Coronary artery (tissue), 2 donors: ENCODE measurements around the gene TUBB.
A peak's percentile ranks its signal among the peaks of the same experiment; 100 is the strongest.

Experiments
- DNase-seq: peaks from one replicate; pipeline ENCODE4 v3.0.0-alpha.2; 2017; ENCODE audit warnings: low spot score
- H3K27ac ChIP-seq, 2 donors: fragments of 200-600 bp; sonication (generic); one replicate each; pipeline ENCODE4 v1.5.1; 2016 to 2019
- H3K4me3 ChIP-seq: fragments of 200-600 bp; sonication (generic); 2 replicates; pipeline ENCODE4 v1.5.1; 2016; ENCODE audit warnings: mild to moderate bottlenecking, moderate library complexity
- TF ChIP-seq, protein P1 (sequence below): fragments of 200-600 bp; sonication (generic); IDR thresholded peaks from one replicate; pipeline ENCODE4 v1.5.1; 2019; ENCODE audit warnings: antibody characterized with exemption

Gene TUBB

DNA sequence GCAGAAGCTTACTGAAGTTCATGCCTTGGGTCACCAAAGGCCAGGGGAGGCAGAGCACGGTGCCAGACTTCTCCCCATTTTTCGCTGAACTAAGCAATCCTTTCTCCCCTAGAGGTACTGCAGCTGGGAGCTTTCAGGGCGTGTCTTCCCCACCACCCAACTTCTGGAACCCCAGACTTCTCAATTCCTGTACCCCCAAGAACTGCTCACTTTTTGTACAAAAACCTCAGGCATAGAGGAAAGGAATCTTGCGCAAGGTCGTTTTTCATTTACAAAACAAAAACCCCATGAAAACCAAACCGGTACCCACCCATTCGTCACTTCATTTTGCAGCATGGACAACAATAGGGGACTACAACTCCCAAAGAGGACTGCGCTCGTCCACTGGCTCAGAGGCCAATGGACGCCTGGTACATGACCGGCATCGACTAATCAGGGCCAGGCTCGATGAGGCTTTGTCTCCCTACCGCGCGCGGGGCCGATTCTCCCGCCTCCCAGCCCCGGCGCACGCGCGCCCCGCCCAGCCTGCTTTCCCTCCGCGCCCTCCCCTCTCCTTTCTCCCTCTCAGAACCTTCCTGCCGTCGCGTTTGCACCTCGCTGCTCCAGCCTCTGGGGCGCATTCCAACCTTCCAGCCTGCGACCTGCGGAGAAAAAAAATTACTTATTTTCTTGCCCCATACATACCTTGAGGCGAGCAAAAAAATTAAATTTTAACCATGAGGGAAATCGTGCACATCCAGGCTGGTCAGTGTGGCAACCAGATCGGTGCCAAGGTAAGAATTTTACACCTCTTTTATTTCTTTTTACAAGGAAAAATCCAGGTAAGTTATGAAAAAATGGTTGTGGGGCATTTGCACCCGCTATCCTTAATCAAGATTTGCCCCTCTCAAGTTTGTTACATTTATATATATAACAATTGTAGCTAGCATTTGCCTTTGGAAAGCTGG, at the start of gene TUBB:
Gene TUBB, plus strand, starts transcription at position 562 of the 947 bp plus-strand sequence. Its CDS starts 155 bp downstream, at position 717.
- peak; percentile 98 for DNase-seq
- peak within 1 kb of the TSS; percentile 92 to 95 for H3K27ac ChIP-seq
- TF ChIP-seq, protein P1, sequence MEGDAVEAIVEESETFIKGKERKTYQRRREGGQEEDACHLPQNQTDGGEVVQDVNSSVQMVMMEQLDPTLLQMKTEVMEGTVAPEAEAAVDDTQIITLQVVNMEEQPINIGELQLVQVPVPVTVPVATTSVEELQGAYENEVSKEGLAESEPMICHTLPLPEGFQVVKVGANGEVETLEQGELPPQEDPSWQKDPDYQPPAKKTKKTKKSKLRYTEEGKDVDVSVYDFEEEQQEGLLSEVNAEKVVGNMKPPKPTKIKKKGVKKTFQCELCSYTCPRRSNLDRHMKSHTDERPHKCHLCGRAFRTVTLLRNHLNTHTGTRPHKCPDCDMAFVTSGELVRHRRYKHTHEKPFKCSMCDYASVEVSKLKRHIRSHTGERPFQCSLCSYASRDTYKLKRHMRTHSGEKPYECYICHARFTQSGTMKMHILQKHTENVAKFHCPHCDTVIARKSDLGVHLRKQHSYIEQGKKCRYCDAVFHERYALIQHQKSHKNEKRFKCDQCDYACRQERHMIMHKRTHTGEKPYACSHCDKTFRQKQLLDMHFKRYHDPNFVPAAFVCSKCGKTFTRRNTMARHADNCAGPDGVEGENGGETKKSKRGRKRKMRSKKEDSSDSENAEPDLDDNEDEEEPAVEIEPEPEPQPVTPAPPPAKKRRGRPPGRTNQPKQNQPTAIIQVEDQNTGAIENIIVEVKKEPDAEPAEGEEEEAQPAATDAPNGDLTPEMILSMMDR: no peak
- peak within 1 kb of the TSS; percentile 75 for H3K4me3 ChIP-seq

DNA sequence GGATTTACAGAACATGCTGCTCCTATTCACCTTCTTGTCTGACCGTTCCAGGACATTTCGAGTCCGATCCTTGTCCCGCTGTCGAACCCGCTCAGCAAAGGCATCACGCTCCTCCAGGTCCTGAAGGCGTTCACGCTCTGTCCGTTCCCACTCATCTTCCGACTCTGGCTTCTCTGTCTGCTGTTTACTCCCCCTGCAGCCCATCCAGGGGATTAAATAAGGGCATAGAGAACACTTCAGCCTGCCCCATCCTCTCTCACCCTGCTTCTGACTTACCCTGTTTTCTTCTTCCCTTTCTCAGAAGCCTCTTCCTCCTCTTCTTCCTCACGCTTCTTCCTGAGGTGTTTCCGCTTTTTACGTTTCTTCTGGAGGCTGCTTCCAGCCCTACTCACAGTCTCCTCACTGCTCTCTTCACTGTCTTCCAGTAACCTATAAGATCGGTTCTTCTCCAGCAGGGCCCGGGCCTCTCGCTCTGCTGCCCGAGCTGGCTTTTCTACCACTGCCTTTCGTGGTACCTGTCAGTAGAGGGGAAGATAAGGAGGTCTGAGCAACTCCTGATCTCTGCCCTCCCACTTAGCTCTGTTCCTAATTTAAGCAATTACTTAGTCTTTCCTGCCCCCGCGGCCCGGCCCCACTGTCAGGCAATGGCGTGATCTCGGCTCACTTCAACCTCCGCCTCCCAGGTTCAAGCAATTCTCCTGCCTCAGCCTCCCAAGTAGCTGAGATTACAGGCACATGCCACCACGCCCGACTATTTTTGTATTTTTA, 49.2 kb upstream of the TUBB start:
- TF ChIP-seq, protein P1: no peak
- Histone ChIP-seq H3K4me3 (no peak overlapping the region), H3K27ac (no peak overlapping the region)
- no peak for DNase-seq

DNA sequence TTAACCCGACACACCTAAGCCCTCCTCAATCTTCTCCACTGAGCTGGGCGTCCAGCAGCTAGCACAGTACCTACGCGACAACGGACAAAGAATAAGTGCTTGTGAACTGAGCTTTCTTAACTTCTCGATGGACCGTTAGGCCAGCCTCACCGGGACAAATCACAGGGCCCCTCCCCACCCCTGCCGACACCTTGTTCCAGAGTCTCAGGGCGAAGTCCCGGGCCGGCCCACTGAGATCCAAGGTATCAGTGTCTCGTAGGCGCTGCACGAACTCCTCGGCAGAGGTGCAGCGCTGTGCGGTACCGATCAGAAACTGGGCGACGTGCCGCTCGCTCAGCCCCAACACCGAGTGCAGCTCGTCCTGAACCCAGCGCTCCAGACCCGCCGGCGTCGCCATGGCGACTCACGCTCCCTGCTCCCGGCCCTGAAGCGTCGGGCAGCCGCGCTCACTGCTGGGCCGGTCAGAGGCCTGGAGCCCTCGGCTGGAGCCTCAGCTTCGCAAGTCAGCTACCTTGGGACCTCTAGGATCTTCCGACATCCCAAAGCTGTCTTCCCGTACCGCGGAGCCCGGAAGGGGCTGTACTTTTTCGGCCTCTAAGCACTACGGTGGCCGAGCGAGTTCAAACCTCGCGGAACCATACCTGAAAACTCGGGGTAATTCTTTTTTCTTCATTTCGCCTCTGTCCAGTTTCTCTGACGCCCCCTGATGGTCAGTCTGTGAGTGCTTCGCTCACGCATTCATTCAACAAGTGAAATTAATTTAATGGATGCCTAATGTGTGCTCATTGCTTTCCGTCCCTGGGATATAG, 47.5 kb upstream of the TUBB start, which contains the start of gene DHX16:
Gene DHX16, minus strand, starts transcription at position 562 of the 809 bp plus-strand sequence. Its CDS starts 165 bp downstream, at position 397.
- Histone ChIP-seq H3K27ac (peak within 1 kb of the TSS; percentile 75), H3K4me3 (peak within 1 kb of the TSS; percentile 89)
- DNase-seq: peak; percentile 96
- TF ChIP-seq, protein P1: peak; percentile 82

DNA sequence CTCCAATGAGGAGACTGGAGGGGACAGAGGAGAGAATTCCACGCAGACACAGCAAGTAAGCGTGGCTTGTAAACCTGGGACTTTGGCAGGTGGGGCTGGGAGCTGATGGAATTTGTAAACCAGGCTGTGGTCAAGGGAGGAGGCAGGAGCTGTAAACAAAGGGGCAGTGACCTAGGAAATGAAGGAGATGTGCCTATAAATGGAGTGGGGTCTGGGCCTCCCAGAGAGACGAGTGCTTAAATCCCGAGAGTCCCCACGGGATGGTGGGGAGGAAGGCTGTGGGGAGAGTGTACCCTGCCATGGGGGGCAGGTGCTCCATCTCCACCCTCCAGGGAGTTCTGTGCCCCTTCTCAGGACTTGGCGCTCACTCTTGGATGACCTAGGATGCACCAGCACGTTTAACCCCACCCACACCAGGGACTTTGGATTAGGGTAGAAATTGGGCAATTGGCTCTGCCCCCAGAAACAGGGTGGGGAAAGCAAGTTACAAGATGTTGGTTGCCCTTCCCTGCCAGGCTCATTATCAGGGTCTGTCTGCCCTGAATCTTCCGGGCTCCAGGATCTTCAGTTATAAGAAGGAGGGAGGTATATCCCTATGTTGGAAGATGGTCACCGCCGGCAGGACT, 43.4 kb upstream of the TUBB start:
- TF ChIP-seq, protein P1: no peak
- Histone ChIP-seq H3K4me3 (no peak overlapping the region), H3K27ac (no peak overlapping the region)
- no peak for DNase-seq

DNA sequence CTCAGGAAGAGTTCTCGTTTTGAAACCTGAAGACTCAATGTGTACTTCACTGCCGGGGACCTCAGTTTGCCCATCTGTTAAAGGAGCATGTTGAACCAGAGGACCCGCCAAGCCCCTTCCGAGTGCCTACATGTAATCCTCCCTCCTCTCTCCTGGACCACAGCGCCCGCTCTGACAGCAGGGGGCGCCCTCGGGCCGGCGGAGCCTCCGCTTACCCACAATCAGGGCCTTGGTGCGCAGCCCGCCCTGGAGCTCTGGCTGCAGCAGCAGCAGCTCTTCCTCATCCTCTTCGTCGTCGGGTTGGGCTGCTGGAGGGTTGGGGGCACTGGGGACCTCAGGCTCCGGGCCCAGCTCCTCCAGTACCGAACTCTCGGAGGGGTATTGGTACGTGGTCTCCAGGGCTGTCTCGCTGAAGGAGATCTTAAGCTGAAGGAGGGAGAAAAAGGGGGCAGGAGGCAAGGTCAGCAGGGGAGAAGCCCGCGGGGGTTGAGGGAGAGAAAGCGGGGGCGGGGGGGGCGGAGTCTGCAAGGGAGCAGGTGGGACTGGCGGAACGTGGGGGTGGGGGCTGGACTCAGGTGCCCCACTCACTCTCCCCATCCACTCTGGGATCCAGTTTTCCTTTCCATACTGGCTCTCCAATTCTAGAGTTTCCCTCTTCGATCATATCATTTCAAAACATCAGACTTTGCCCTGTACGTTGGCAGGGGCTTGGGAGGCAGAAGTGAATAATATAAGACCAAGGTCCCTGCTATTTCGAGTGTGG, 41.0 kb upstream of the TUBB start:
- peak; percentile 89 for DNase-seq
- Histone ChIP-seq H3K27ac (peak overlapping the region; percentile 76 to 95), H3K4me3 (peak overlapping the region; percentile 91)

More for the DNA sequence above, 41.0 kb upstream of the TUBB start:
- TF ChIP-seq, protein P1: peak; percentile 96
